Naive thymus-derived CD4-positive, alpha-beta T cell (primary cell): Measurements from ENCODE around the gene SLC34A3. TPM values are rescaled to one million over a fixed set of nuclear protein-coding genes. Genes with fewer than 3 reads are reported as not detected.

Experiments
- ATAC-seq: fragments of 150-1000 bp; cut with Tn5 transposase; 2 replicates; pipeline ENCODE4 v1.10.0; 2021; ENCODE audit warnings: mild to moderate bottlenecking, moderate library complexity
- CTCF ChIA-PET: fragments of 350-600 bp; sonication (Branson Sonifier 250); formaldehyde crosslinking; loops from one replicate; lab custom pipeline; 2021; ENCODE audit warnings: antibody characterized with exemption; lab: Charles Lee
- POLR2A ChIA-PET: fragments of 350-600 bp; sonication (Branson Sonifier 250); formaldehyde crosslinking; loops from one replicate; lab custom pipeline; 2021; ENCODE audit warnings: antibody characterized with exemption, inconsistent platforms; lab: Charles Lee
- DNase-seq, 9 donors: peaks; one replicate each; pipeline versions ENCODE4 v3.0.0 to v3.0.0-alpha.2; 2020 to 2022; ENCODE audit warnings: mixed read lengths in 1 of 9
- H3K27ac ChIP-seq: one replicate; pipeline ENCODE4 v1.7.0; 2013; ENCODE audit warnings: mild to moderate bottlenecking, low read depth, low read length, moderate library complexity
- H3K27me3 ChIP-seq, 2 donors: one replicate each; pipeline ENCODE4 v1.7.0; 2013; ENCODE audit warnings: low read length in 2 of 2, mild to moderate bottlenecking in 2 of 2, moderate library complexity in 2 of 2; ENCODE audit not compliant: control insufficient read depth in 2 of 2, insufficient read depth in 2 of 2
- H3K36me3 ChIP-seq, 3 experiments: 1 replicate in 2 of 3; 2 replicates in 1 of 3; pipeline ENCODE4 v1.7.0; 2013; ENCODE audit warnings: low read length in 3 of 3, mild to moderate bottlenecking in 3 of 3, moderate library complexity in 1 of 3; ENCODE audit not compliant: insufficient read depth in 3 of 3, control insufficient read depth in 2 of 3
- H3K4me1 ChIP-seq, 2 donors: one replicate each; pipeline ENCODE4 v1.7.0; 2013; ENCODE audit warnings: low read length in 2 of 2, mild to moderate bottlenecking in 2 of 2, moderate library complexity in 1 of 2; ENCODE audit not compliant: control insufficient read depth in 2 of 2, insufficient read depth in 2 of 2
- H3K4me3 ChIP-seq: 2 replicates; pipeline ENCODE4 v1.7.0; 2013; ENCODE audit warnings: mild to moderate bottlenecking, low read length
- H3K9me3 ChIP-seq, 3 experiments: 1 replicate in 2 of 3; 2 replicates in 1 of 3; pipeline ENCODE4 v1.7.0; 2013; ENCODE audit warnings: low read length in 3 of 3; ENCODE audit not compliant: control insufficient read depth in 2 of 3
- H3K27ac Mint-ChIP-seq, 9 donors: one replicate each; pipeline ENCODE4 v1.8.0; 2020 to 2022; ENCODE audit warnings: mixed read lengths in 9 of 9, mild to moderate bottlenecking in 8 of 9, moderate library complexity in 5 of 9, inconsistent platforms in 2 of 9
- H3K27me3 Mint-ChIP-seq, 5 donors: one replicate each; pipeline ENCODE4 v1.8.0; 2021 to 2022; ENCODE audit warnings: mixed read lengths in 5 of 5, mild to moderate bottlenecking in 1 of 5
- H3K36me3 Mint-ChIP-seq, 5 donors: one replicate each; pipeline ENCODE4 v1.8.0; 2020 to 2022; ENCODE audit warnings: mixed read lengths in 5 of 5, mild to moderate bottlenecking in 3 of 5, inconsistent platforms in 1 of 5
- H3K4me1 Mint-ChIP-seq, 7 donors: one replicate each; pipeline ENCODE4 v1.8.0; 2020 to 2022; ENCODE audit warnings: mixed read lengths in 7 of 7, mild to moderate bottlenecking in 3 of 7, inconsistent platforms in 1 of 7
- H3K4me3 Mint-ChIP-seq, 10 donors: one replicate each; pipeline ENCODE4 v1.8.0; 2020 to 2022; ENCODE audit warnings: mild to moderate bottlenecking in 10 of 10, mixed read lengths in 10 of 10, moderate library complexity in 6 of 10, inconsistent platforms in 2 of 10
- H3K9me3 Mint-ChIP-seq, 11 donors: one replicate each; pipeline ENCODE4 v1.8.0; 2020 to 2022; ENCODE audit warnings: mixed read lengths in 11 of 11, mild to moderate bottlenecking in 4 of 11, inconsistent platforms in 1 of 11, moderate library complexity in 1 of 11
- intact Hi-C, 2 donors: fragments of 100-400 bp; cut with micrococcal nuclease; formaldehyde crosslinking; loops; one replicate each; pipeline ENCODE4 v1.15.1; 2023
- polyA plus RNA-seq, 2 donors: library from polyadenylated mRNA; unstranded; fragments of 300-500 nt; fragmentation: Illumina TruSeq; gene quantifications; one replicate each; pipeline ENCODE4 v1.2.3, GENCODE V29; 2021
- total RNA-seq, 6 experiments: library from RNA in 5 of 6; stranded (reverse) in 5 of 6; gene quantifications; 1 replicate in 5 of 6; 2 replicates in 1 of 6; pipeline ENCODE4 v1.2.3 and lab custom pipeline; 2021 to 2026

The SLC34A3 gene
- total RNA-seq = under 1 TPM in 2 of 5 experiments, not detected in 3; 0.16 TPM
- not detected for polyA plus RNA-seq
- total RNA-seq (lab: John Stamatoyannopoulos, UW) = not detected

- ATAC-seq (no peak), DNase-seq (no peak)
- peaks cover 0 to 13% (median 6%) of the 10 kb centered on the region in 5 donors for H3K27me3 Mint-ChIP-seq
- H3K36me3 Mint-ChIP-seq = no peaks in the 10 kb centered on the region
- Histone ChIP-seq H3K4me1 (peaks cover 4 to 5% of the 10 kb centered on the region in 2 donors), H3K9me3 (no peaks in the 10 kb centered on the region), H3K27ac (no peak within 1 kb of the TSS), H3K36me3 (no peaks in the 10 kb centered on the region), H3K4me3 (no peak within 1 kb of the TSS), H3K27me3 (no peaks in the 10 kb centered on the region)
- peaks cover 0 to 2% (median 0%) of the 10 kb centered on the region in 11 donors for H3K9me3 Mint-ChIP-seq
- intact Hi-C loops = no loop called here
- peaks cover 4 to 7% (median 5%) of the 10 kb centered on the region in 7 donors for H3K4me1 Mint-ChIP-seq
- H3K4me3 Mint-ChIP-seq = no peak within 1 kb of the TSS
- ChIA-PET CTCF (no interaction called here), POLR2A (interaction anchor here (0.5 kb wide), 1 partner anchor 126 kb away, joined by 4 read pairs; no protein-coding TSS in a partner anchor)
- no peak within 1 kb of the TSS for H3K27ac Mint-ChIP-seq
Measured at GRCh38 chr9:137230705-137231371, at the start of gene SLC34A3. Gene SLC34A3 (plus strand): TSS chr9:137230901. CDS start chr9:137231703, 802 bp downstream.

DNA sequence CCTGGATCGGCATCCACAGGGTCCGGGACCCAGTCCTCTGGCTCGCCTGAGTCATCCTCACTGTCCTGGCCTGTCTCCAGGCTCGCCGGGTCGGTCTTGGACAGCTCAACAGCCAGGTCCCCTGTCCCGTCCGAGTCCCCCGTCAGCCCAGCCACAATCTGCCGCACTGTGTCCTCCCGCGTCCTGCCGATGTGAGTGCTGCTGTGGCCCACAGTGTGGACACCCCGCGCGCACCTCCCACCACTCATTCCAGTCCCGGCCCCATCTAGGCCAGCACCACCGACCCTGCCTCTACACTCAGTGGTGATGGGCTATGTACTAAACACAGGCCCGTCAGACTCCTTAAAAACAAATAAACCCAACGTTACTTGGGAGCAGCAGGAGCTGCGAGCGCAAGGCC, 49.0 kb upstream of the SLC34A3 start:
- no peaks in the 10 kb centered on the region for H3K27me3 Mint-ChIP-seq
- ATAC-seq = no peak
- H3K9me3 Mint-ChIP-seq = no peaks in the 10 kb centered on the region
- intact Hi-C loops = no loop called here
- DNase-seq = no peak
- H3K4me3 Mint-ChIP-seq = no peak overlapping the region
- Histone ChIP-seq H3K27me3 (no peaks in the 10 kb centered on the region), H3K9me3 (no peaks in the 10 kb centered on the region), H3K36me3 (peaks cover 0 to 92% (median 14%) of the 10 kb centered on the region in 3 experiments), H3K4me1 (peaks cover 5 to 8% of the 10 kb centered on the region in 2 donors), H3K27ac (no peak overlapping the region), H3K4me3 (no peak overlapping the region)
- CTCF ChIA-PET = no interaction called here
- POLR2A ChIA-PET = interaction anchor here (1.7 kb wide), 1 partner anchor 54 kb away, joined by 4 read pairs; no protein-coding TSS in a partner anchor
- H3K36me3 Mint-ChIP-seq = peaks cover 0 to 16% (median 4%) of the 10 kb centered on the region in 5 donors
- H3K27ac Mint-ChIP-seq = peak overlapping the region in 1 of 9 donors; percentile 66
- peaks cover 5 to 24% (median 10%) of the 10 kb centered on the region in 7 donors for H3K4me1 Mint-ChIP-seq

DNA sequence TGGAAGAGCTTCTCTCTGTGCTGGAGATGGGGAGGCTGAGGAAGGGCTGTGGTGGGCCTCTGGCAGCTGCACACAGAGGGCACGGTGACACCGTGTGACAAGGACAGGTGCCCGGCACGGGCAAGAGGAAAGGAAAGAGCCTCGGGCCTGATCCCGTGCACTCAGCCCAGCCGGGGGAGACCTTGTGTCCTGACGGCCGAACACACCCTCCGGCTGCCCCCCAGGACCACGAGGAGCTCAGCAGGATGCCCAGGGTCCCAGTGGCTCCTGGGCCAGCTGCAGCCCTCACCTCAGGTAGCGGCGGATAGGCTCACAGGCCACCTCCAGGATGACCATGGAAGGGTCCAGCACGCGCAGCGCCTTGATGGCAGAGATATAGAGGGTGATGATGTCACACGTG, 47.9 kb upstream of the SLC34A3 start:
- CTCF ChIA-PET = no interaction called here
- Histone ChIP-seq H3K4me3 (no peak overlapping the region), H3K9me3 (no peaks in the 10 kb centered on the region), H3K4me1 (peaks cover 16 to 19% of the 10 kb centered on the region in 2 donors), H3K27ac (no peak overlapping the region), H3K27me3 (no peaks in the 10 kb centered on the region), H3K36me3 (peaks cover 0 to 93% (median 14%) of the 10 kb centered on the region in 3 experiments)
- ATAC-seq (no peak), DNase-seq (no peak)
- peaks cover 14 to 35% (median 19%) of the 10 kb centered on the region in 7 donors for H3K4me1 Mint-ChIP-seq
- H3K4me3 Mint-ChIP-seq = peak overlapping the region in 1 of 10 donors; percentile 9
- H3K36me3 Mint-ChIP-seq = peaks cover 0 to 12% (median 4%) of the 10 kb centered on the region in 5 donors
- H3K27me3 Mint-ChIP-seq = no peaks in the 10 kb centered on the region
- H3K27ac Mint-ChIP-seq = no peak overlapping the region
- H3K9me3 Mint-ChIP-seq = no peaks in the 10 kb centered on the region
- POLR2A ChIA-PET = no interaction called here
- intact Hi-C loops = no loop called here

GRCh38 chr9:137183980-137184595, 46.6 kb upstream of the SLC34A3 start:
- no peaks in the 10 kb centered on the region for H3K9me3 ChIP-seq
- Mint-ChIP-seq H3K27me3 (no peaks in the 10 kb centered on the region), H3K9me3 (peaks cover 0 to 2% (median 0%) of the 10 kb centered on the region in 11 donors), H3K36me3 (peaks cover 0 to 12% (median 4%) of the 10 kb centered on the region in 5 donors), H3K4me3 (peak overlapping the region in 5 of 10 donors; percentile 12 to 68 (median 34)), H3K4me1 (peaks cover 14 to 43% (median 22%) of the 10 kb centered on the region in 7 donors), H3K27ac (peak overlapping the region in 2 of 9 donors; percentile 5 to 8)
- H3K4me1 ChIP-seq = peaks cover 17 to 23% of the 10 kb centered on the region in 2 donors
- intact Hi-C loops = no loop called here
- H3K27ac ChIP-seq = no peak overlapping the region
- ChIA-PET POLR2A (interaction anchor here (1.0 kb wide), 1 partner anchor 7 kb away, joined by 3 read pairs; no protein-coding TSS in a partner anchor), CTCF (no interaction called here)
- ATAC-seq (no peak), DNase-seq (no peak)
- no peak overlapping the region for H3K4me3 ChIP-seq
- H3K27me3 ChIP-seq = no peaks in the 10 kb centered on the region
- H3K36me3 ChIP-seq = peaks cover 0 to 89% (median 14%) of the 10 kb centered on the region in 3 experiments

DNA sequence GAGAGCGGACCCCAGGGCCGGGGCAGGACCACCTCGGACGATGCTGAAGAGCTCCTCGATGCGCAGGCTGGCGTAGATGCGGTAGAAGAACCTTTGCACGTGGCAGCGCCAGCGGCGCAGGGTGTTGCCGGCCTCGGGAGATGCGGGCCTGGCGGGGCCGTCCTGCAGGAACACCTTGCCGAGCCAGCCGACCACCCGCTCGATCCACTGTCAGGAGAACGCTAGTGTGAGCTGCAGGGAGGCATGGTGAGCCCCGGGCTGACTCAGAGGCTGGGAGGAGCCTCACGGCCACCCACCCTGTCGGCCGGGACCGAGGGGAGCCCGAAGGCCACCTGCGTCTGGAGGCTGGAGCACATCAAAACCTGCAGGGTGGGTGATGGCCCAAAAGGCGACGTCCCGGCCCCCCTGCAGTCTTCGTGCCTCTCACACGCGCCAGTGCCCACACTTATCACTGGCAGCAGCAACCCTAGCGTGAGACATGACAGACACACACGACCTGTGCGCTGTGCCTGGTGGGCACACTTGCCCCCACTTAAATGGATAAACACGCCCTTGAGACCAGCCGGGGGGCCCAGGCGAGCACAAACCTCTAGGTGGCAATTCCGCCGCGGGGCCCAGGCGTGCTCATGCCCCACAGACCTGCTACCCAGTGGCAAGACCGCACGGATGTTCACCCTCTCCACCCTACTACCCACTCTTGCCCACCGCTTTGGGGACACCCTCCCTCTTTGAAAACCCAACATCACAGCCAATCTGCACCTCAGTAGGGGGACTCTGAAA, 45.6 kb upstream of the SLC34A3 start:
- peaks cover 0 to 12% (median 4%) of the 10 kb centered on the region in 5 donors for H3K36me3 Mint-ChIP-seq
- intact Hi-C loops = no loop called here
- POLR2A ChIA-PET = interaction anchor here (1.0 to 10.4 kb wide), 2 partner anchors 8 to 19 kb away, joined by 3 to 136 read pairs; partner anchors contain the start of genes NDOR1, TMEM203 and TPRN

GRCh38 chr9:137185921-137186320, 44.8 kb upstream of the SLC34A3 start:
- Mint-ChIP-seq H3K4me1 (peaks cover 14 to 59% (median 32%) of the 10 kb centered on the region in 7 donors), H3K9me3 (peaks cover 0 to 2% (median 0%) of the 10 kb centered on the region in 11 donors), H3K27ac (peak overlapping the region in 1 of 9 donors; percentile 39), H3K36me3 (peaks cover 0 to 12% (median 6%) of the 10 kb centered on the region in 5 donors), H3K27me3 (no peaks in the 10 kb centered on the region), H3K4me3 (peak overlapping the region in 3 of 10 donors; percentile 38 to 92 (median 48))
- H3K36me3 ChIP-seq = peaks cover 0 to 85% (median 11%) of the 10 kb centered on the region in 3 experiments
- ChIA-PET CTCF (interaction anchor here (1.6 kb wide), 1 partner anchor 41 kb away, joined by 3 read pairs; the partner anchor contains the start of gene RNF224), POLR2A (interaction anchor here (10.4 kb wide), 1 partner anchor 19 kb away, joined by 136 read pairs; the partner anchor contains the start of genes NDOR1, TMEM203 and TPRN)
- peaks cover 30 to 32% of the 10 kb centered on the region in 2 donors for H3K4me1 ChIP-seq
- no peak for ATAC-seq
- H3K27me3 ChIP-seq = no peaks in the 10 kb centered on the region
- no peaks in the 10 kb centered on the region for H3K9me3 ChIP-seq
- no peak for DNase-seq
- intact Hi-C loops = no loop called here
- H3K4me3 ChIP-seq = no peak overlapping the region
- H3K27ac ChIP-seq = no peak overlapping the region

More for the DNA sequence above, 45.6 kb upstream of the SLC34A3 start:
- Mint-ChIP-seq H3K27ac (no peak overlapping the region), H3K9me3 (peaks cover 0 to 2% (median 0%) of the 10 kb centered on the region in 11 donors), H3K4me3 (peak overlapping the region in 2 of 10 donors; percentile 29 to 68), H3K27me3 (no peaks in the 10 kb centered on the region), H3K4me1 (peaks cover 14 to 53% (median 28%) of the 10 kb centered on the region in 7 donors)
- Histone ChIP-seq H3K27ac (no peak overlapping the region), H3K4me3 (no peak overlapping the region), H3K4me1 (peaks cover 27 to 32% of the 10 kb centered on the region in 2 donors), H3K9me3 (no peaks in the 10 kb centered on the region), H3K27me3 (no peaks in the 10 kb centered on the region), H3K36me3 (peaks cover 0 to 85% (median 11%) of the 10 kb centered on the region in 3 experiments)
- CTCF ChIA-PET = no interaction called here
- DNase-seq (no peak), ATAC-seq (no peak)
